Activated effector memory CD4-positive, alpha-beta T cell treated with Interleukin-2 at 50 U/mL for 16 hours (primary cell): Measurements from ENCODE around the gene UBE2F.
A peak's percentile ranks its signal among the peaks of the same experiment; 100 is the strongest.

Experiments
- DNase-seq: peaks from one replicate; pipeline ENCODE4 v3.0.0-alpha.2; 2020

Gene UBE2F

DNA sequence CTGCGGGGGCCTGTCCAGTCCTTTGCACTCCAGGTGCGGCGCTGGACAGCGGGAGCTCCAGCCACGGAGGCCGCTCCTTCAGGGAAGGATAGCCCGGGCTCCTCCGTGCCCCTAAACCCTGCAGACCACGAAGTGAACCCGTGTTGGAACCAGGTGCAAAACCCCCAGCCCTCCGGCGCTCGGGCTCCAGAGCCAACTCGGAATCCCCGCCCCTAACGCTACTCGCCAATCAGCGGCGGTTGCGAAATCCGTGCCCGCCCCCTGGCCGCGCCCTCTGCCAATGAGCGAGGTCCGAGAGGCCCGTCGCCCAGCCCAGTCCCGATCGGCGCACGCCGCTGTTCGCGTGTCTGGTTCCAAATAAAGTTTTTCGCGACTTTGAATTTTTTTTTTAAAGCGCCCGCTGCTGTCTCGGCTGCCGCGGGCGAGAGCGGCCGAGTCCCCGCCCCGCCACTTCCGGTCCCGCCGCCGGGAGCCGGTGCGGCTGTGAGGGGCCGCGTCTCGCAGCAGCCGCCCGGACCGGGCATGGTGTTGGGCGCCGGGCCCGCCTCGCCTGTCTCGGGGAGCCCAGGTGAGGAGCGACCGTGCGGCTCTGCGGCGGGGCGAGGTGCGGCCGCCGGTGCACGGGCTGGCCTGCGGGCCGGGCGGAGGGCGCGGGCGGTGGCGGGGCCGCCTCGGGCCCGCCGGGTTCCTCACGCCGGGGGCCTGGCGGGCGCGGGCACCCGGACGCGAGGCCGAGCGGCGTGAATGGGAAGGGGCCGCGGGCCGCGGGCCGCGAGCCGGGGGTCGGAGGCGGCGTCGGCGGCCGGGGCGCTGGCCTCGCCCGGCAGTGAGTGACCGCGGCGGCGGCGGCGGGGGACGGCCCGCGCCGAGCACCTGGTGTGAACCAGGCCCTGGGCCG lies at the start of gene UBE2F:
Gene UBE2F (plus strand): TSS at position 450 of the 898 bp plus-strand sequence. CDS start 6,094 bp downstream, outside the sequence.
- DNase-seq = peak; percentile 96

GRCh38 chr2:237917696-237918374 lies 49.0 kb upstream of the UBE2F start:
- no peak for DNase-seq

- DNase-seq = no peak
Measured at GRCh38 chr2:237919593-237919992, 47.2 kb upstream of the UBE2F start.

GRCh38 chr2:237920673-237921072 lies 46.1 kb upstream of the UBE2F start:
- DNase-seq = no peak

- DNase-seq = no peak
Measured at GRCh38 chr2:237921967-237922492, 44.8 kb upstream of the UBE2F start.

DNA sequence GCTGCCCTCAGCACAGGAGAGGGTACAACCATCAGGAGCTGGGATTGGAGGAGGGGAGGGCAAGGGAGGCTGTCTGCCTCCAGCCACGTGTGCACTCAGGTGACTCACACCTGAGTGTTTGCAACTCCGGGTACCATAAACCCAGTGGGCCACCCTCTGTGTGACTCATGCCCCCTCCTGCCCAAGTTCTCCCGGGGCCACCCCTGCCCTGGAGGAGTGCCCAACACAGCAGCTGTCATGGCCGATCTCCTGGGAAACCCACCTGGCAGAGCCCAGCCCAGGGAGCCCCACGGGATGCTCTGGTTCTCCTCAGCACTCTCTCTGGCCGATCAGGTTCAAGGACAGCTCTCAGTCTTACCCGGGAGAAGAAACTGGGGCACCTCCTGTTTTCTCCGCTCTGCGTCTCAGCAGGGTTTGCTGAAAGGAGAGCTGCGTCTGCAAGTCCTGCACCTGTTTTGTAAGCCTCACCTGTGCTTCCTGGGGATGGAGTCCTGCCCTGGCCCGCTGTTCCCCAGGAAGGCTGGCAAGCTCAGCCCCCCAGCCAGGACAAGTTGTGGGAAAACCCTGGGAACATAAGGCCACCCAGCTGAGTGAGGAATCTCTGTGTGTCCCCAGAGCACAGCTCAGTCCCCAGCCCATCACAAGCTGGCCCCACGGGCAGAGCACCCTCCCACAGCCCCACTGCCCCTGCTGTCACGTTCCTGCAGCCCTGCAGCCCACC lies 44.0 kb upstream of the UBE2F start:
- no peak for DNase-seq

GRCh38 chr2:237923481-237924163 lies 43.2 kb upstream of the UBE2F start:
- DNase-seq = peak; percentile 71

DNA sequence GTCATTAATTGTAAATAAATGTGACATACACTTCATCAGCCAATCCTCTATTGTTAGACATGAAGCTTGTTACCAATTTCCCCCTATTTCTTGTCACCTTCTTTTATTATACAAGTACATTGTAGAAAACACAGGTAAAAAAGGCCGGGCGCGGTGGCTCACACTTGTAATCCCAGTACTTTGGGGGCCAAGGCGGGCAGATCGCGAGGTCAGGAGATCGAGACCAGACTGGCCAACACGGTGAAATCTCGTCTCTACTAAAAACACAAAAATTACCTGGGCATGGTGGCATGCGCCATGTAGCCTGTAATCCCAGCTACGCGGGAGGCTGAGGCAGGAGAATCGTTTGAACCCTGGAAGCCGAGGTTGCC lies 42.7 kb upstream of the UBE2F start:
- DNase-seq = no peak

DNA sequence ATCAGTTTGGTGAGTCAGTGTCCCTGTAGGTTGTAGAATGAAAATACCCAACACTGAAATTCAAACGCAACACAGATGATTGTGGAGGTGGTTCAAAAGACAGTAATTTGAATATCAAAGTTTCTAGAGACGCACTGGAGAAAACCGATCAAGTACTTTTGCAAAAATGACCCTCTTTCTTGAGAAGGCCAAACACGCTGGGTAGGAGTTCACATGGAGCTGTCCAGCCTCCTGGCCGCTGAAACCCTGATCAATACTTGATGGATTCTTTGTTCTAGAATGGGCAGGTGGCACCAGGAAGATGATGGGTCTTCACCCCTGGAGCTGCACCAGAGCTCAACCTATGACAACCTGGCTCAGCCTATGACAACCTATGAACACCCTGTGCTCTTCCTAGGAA lies 39.7 kb upstream of the UBE2F start:
- DNase-seq = no peak

- no peak for DNase-seq
Measured at GRCh38 chr2:237927986-237928385, 38.8 kb upstream of the UBE2F start.

GRCh38 chr2:237929979-237930378 lies 36.8 kb upstream of the UBE2F start:
- DNase-seq = no peak

- no peak for DNase-seq
Measured at GRCh38 chr2:237931205-237931721, 35.6 kb upstream of the UBE2F start.

DNA sequence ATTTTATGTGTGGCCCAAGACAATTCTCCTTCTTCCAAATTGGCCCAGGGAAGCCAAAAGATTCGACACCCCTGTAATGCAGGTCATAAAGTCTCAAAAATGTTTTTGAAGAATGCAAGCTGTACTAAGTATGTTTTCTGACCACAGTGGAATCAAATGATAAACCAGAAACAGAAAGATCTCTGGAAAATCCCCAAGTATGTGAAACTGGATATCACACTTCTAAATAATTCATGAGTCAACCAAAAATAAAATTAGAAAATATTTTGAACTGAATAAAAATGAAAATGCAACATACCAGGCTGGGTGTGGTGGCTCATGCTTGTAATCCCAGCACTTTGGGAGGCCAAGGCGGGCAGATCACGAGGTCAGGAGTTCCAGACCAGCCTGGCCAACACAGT lies 34.1 kb upstream of the UBE2F start:
- DNase-seq = no peak

DNA sequence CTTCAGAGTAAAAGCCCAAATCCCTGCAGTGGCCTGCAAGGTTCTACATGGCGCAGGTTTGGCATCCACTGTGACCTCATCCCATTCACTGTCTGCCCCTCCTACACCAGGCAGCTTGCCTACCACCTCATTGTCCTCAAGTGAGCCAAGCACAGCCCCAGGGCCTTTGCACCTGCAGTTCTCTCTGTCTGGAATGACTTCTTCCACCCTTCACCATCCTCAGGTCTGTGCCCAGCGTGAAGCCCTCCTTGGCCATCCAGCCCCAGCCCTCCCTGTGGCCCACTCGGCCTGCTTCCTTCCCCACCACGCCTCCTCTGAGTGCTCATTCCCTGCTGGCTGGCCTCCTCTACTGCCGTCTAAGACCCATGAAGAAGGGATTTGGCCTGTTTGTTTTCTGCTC lies 32.6 kb upstream of the UBE2F start:
- DNase-seq = no peak

- no peak for DNase-seq
Measured at GRCh38 chr2:237935740-237936452, 30.9 kb upstream of the UBE2F start.

DNA sequence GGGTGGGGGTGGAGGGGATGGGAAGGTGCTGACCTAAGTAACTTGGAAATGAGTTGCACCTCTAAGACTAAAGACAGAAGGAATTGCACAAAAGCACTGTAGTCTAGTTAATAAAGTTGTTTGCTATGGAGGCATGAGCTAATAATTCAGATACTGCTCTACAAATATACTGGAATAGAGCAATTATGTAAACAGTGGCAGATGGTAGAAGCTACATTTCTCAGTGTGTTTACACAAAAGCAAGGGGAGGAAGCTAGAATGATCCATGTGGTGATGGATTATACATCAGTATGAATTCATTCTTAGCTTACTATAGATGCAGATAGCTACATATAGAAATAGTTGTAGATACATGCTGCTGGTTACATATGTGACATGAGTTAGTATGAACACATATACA lies 27.6 kb upstream of the UBE2F start:
- no peak for DNase-seq

- no peak for DNase-seq
Measured at GRCh38 chr2:237940828-237941227, 26.0 kb upstream of the UBE2F start.

GRCh38 chr2:237941239-237941638 lies 25.6 kb upstream of the UBE2F start:
- DNase-seq = no peak

- DNase-seq = no peak
Measured at GRCh38 chr2:237942513-237942899, 24.3 kb upstream of the UBE2F start.

DNA sequence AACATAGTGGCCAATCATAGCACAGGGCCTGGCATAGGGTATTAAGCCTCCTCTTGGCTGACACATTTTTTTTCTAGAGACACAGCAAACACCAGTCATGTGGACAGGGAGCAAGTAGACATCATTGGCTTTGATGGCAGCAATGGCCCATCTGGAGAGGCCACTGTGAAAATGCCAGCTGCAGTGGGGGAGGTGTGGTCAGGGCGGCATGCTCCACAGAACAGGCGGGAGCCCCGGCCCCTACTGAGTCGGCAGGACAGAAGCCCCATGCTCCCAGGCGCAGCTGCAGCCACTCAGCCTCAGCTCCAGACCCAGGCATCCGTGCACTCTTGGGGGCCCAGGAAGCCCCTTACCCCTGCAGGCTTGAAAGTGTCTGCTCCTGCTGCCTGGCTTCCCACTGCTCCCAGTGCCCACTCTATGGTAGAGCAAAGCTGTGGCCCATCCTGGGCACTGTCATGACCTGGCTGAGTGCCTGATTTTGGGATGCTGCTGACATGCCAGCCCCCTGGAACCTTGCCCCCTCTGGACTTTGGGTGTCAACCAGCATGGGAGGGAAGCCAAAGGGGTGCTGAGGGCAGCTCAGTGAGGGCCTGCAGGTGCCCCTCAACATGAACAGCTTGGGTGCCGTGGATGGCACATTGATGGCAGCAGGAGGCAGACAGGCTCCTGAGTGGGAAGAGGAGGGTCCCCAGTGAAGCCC lies 23.3 kb upstream of the UBE2F start:
- DNase-seq = no peak

DNA sequence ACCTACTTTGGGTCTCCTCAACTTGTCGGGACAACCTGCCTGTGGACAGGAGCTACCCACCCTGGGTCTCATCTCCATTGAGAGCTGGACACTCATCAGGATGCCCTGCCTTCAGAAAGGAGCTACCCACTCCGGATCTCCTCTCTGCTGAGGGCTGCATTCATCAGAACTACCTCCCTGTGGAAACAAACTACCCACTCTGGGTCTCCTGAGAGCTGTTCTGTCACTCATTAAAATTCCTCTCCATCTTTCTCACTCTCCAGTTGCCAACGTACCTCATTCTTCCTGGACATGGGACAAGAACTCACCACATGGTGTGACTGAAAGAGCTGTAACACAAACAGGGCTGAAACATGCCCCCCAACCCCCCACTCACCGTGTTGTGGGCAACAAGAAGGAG lies 22.5 kb upstream of the UBE2F start:
- DNase-seq = no peak
